Measurements from ENCODE around the gene ITLN1.
"Not testable (repeated sequence)": the region's sequence is repeated elsewhere in the genome, so short reads cannot be mapped to it uniquely, and the experiment has no call there.

GRCh38 chr1:160881264-160881663 is 3.7 kb downstream of the ITLN1 start:
- TF ChIP-seq CTCF, POLR2A (IDR thresholded peaks at IDR 0.05): not testable (repeated sequence)
